HG03469 (cell line): ENCODE data around the gene FNDC11.
A peak's percentile ranks its signal among the peaks of the same experiment; 100 is the strongest.
"Not testable (repeated sequence)": the region's sequence is repeated elsewhere in the genome, so short reads cannot be mapped to it uniquely, and the experiment has no call there.

Experiments
- ATAC-seq: cut with Tn5 transposase; IDR thresholded peaks from one replicate; pipeline ENCODE4 v1.9.1; 2021; ENCODE audit warnings: mild to moderate bottlenecking, moderate library complexity, moderate number of reproducible peaks; ENCODE audit not compliant: unreplicated experiment

Gene FNDC11

GRCh38 chr20:63552481-63553249 lies 1.3 kb upstream of the FNDC11 start:
- peak; percentile 11 for ATAC-seq

DNA sequence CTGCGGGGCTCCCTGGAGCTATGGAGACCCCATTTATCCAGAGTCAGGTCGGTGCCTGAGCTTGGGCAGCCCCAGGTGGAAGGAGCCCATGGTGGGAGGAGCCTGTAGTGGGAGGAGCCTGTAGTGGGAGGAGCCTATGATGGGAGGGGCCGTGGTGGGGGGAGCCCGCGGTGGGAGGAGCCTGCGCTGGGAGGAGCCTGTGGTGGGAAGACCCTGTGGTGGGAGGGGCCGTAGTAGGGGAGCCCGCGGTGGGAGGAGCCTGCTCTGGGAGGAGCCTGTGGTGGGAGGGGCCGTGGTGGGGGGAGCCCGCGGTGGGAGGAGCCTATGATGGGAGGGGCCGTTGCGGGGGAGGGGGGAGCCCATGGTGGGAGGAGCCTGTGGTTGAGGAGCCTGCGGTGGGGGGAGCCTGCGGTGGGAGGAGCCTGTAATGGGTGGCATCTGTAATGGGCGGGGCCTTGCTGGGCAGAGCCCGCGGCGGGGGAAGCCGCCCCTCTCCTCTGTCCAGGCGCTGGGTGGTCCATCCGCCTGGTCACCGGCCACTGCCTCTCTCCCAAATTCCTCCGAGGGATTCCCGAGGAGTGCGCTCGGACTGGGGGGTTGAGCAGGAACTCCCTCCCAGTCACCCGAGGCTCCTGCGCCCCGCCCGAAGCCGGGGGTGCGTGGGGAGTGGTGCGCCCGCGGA lies 567 bp upstream of the FNDC11 start:
- ATAC-seq, result peak; percentile 28

- no peak for ATAC-seq
These were observed 661 bp downstream of the FNDC11 start for GRCh38 chr20:63554361-63555278.

- no peak for ATAC-seq
These were observed 1.9 kb downstream of the FNDC11 start for GRCh38 chr20:63555661-63556381.

DNA sequence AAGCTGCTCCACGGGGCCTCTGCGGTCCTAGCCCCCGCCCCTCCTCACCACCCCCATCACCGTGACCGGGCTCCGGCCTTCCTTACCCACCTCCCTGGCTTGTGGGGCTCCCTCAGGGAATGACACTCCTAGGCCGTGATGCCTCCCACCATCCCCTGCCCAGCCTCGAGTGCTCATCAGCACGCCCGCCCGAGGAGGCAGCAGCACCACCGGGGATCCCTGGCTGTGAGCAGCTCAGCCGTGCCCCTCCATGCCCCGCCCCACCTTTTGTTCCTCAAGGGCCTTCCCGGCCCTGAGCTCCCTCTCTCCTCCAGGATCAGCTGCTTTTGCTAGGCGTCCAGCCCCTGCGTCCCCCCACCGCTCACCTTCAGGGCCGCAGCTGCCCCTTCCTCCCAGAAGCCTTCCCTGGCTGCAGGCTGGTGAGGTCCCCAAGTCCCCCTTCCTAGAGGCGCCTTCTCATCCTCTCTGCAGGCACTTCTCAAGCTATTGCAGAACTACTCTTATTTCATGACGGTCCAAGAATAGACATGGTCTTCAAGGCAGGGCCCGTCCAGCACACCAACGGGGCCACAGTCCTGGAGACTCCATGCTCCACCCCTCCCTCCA lies 3.0 kb downstream of the FNDC11 start:
- no peak for ATAC-seq

DNA sequence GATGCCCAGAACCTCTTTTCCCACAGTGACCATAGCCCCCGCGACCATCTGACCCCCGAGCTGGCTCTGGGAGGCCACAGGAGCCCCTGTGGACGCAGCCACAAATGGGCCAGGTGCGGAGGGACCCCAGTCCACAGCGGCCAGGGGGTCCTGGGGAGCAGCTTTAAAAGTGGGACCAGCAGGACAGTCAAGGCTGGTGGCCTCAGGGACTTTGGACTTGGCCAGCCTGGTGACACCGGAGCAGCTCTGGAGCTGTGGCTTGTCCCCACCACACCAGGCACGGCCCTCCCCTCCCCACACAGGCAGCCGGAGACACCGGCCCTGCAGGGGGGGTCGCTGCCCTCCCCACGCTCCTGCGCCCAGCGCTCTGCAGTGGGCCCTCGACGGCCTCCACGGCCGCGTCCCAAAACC lies 3.5 kb downstream of the FNDC11 start:
- no peak for ATAC-seq

- no peak for ATAC-seq
These were observed 5.0 kb downstream of the FNDC11 start for GRCh38 chr20:63558804-63559484.

DNA sequence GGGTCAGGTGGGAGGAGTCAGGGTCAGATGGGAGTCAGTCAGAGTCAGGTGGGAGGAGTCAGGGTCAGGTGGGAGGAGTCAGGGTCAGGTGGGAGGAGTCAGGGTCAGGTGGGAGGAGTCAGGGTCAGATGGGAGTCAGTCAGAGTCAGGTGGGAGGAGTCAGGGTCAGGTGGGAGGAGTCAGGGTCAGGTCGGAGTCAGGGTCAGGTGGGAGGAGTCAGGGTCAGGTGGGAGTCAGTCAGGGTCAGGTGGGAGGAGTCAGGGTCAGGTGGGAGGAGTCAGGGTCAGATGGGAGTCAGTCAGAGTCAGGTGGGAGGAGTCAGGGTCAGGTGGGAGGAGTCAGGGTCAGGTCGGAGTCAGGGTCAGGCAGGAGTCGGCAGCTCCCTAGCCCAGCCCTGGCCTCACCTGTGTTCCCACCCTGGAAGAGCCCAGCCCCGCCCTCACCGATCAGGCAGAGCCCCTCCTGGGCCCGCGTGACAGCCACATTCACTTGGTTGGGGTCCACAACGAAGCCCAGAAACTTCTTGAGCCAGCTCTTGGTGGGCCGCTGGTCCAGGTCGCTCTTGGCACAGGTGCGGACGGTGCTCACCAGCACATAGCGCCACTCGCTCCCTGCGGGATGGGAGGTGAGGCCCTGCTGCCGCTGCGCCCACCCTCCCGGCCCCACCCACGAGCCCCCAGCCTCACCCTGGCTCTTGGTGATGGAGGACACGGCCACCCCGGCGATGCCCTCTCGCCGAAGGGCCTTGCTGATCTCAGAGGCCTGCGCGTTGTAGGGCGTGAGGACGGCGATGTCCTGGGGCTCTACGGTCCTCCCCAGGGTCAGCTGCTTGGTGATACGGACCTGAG lies 5.8 kb downstream of the FNDC11 start:
- ATAC-seq, result not testable (repeated sequence)

- no peak for ATAC-seq
These were observed 6.4 kb downstream of the FNDC11 start for GRCh38 chr20:63560333-63560805.

GRCh38 chr20:63560856-63561609 lies 7.1 kb downstream of the FNDC11 start:
- ATAC-seq, result no peak

GRCh38 chr20:63561624-63562396 lies 7.9 kb downstream of the FNDC11 start:
- ATAC-seq, result no peak

DNA sequence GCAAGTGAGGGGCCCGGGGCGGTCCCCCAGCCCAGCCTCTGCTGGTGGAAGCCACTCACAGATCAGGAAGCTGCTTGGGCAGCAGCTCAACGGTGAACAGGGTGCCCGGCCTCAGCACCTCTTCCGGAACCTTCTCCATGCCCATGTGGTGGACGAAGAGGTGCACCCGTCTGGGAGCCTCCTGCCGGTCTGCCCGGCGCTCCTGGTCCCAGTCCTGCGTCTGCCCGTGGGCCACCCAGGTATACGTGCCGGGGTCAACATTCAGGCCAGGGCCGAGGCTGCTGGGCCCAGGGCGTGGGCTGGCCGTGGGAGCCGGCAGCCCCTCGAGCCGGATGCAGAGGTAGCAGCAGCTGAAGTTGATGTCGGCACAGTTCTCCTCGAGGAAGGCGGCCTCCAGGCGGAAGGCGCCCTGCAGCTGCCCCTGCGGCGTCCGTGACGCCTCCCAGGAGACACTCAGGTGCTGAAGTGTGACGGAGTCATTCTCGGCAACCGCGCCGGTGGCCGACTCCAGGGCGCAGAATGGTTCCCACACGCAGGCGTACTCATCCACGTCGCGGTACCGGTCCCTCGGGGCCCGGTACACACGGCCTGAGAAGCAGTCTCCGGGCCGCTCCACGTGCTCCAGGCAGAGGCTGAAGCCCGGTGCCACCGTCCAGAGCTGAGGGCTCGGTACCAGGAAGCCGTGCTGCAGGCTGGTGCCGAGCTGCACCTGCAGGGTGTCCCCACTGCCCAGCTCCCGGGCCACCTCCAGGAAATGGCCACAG lies 8.7 kb downstream of the FNDC11 start:
- no peak for ATAC-seq

- ATAC-seq, result no peak
These were observed 9.4 kb downstream of the FNDC11 start for GRCh38 chr20:63563225-63563935.

DNA sequence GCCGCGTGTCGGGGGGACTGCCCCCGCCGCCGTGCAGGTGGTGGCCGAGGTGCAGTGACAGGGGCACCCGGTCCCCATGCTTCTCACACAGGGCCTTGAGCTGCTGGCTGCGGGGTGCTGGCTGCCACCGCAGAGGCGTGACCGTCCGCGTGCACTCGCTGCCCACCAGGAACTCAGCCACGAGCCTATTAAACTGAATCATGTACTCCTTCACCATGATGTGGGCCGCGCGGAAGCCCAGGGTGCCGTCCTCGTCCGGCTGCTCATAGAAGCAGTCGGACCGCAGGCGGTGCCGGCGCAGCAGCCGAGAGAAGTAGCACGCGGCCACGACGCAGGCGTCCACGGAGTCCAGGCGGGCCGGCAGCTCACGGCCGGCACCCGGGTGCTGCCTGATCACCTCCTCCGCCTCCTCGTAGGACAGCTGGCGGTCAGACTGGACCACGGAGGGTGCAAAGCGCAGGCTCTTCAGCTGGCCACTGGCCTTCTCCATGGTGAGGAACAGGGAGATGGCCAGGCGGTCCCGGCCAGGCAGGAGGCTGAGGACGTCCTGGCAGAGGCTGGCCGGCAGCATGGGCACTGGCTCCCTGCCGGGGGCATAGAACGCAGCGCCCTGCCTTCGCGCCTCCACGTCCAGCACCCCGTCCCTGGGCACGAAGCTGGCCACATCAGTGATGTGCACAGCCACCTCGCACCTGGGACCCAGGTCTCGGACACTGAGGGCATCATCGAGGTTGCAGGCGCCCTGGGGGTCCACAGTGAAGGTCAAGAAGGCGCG lies 10.3 kb downstream of the FNDC11 start:
- ATAC-seq, result no peak
